ENCODE results near the gene SLC23A3.
A peak's percentile ranks its signal among the peaks of the same experiment; 100 is the strongest.
"Not testable (repeated sequence)": the region's sequence is repeated elsewhere in the genome, so short reads cannot be mapped to it uniquely, and the experiment has no call there.

The SLC23A3 gene

DNA sequence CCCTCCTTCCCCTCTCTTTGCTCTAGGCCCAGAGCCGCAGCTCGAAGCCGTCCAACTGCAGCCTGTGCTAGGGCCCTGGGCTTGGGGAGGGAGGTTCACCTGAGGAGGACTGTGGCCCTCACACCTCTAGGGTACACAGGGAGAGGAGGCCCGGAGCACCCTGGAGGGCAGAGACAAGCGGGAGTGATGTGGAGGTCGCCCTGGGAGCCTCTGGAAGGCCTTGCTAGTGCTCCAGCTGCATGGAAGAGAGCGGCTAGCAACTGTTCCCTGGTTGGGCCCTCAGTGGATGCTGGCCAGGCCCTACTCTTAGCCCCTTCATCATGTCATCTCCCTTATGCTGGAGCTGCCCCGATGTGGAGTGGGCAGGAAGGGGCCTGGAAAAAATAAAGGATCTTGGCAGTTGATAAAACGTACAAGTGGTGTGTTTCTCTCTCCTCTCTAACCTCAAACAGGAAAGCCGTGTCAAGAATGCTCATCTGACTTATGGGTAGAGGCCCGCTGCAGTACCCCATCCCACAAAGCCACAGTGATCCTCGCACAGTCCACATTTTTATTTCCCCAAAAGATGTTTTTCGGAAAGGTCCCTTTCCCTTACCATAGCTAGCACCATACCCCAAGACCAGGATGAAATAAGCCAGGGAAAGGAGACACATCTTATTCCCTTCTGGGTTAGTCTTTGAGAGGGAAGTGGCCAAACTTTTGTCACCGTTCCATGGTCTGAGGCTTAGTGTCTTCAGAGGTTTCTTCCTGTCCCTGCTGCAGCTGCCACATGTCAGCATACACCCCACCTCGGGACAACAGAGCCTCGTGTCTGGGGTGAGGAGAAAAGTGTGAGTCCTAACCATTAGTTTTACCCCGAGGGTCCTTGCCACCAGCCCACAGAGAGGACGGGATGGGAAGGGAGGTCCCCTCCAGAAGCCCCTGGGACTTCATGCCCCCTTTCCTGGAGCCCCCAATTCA lies 39.7 kb upstream of the SLC23A3 start:
- peaks cover 8% of the 10 kb centered on the region for H3K4me1 ChIP-seq (ENCODE audit: insufficient read depth, low read length)
- no peak overlapping the region for H2AFZ ChIP-seq (ENCODE audit: low read depth, low read length)
- H3K9me3 ChIP-seq (ENCODE audit: low read length): no peaks in the 10 kb centered on the region
- peaks cover 40% of the 10 kb centered on the region for H3K36me3 ChIP-seq (ENCODE audit: insufficient read depth, low read length)
- H3K4me3 ChIP-seq (ENCODE audit: low read length): no peak overlapping the region
- no peaks in the 10 kb centered on the region for H3K27me3 ChIP-seq (ENCODE audit: insufficient read depth, low read length)

DNA sequence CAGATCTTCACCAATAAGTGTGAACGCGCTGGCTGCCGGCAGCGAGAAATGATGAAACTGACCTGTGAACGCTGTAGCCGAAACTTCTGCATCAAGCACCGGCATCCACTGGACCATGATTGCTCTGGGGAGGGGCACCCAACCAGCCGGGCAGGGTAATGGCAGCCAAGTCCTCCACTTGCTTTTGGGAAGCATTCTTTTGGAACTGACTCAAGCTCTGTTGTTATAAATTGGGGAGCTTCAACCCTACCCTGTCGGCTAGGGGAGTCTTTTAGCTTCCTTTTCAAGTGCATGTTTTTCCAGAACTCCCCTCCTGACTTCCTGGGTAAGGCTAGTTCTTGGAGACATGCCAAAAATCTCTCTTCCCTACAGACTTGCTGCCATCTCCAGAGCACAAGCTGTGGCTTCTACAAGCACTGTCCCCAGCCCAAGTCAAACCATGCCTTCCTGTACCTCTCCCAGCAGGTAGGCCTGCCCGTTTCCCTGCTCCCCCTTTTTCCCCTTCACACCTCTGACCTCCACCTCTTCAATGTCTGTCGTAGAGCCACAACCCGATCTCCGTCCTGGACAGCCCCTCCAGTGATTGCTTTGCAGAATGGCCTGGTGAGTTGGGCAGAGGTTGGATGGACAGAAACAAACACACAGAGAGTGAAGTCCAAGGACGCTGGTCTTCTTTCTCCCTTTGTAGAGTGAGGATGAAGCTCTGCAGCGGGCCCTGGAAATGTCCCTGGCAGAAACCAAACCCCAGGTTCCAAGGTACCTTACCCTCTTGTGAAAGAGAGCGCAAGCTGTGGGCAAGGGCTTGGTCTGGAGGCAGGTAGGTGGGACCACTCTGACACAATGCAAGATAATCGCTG lies 38.3 kb upstream of the SLC23A3 start:
- Histone ChIP-seq H3K27me3 (ENCODE audit: insufficient read depth, low read length) (no peaks in the 10 kb centered on the region), H3K36me3 (ENCODE audit: insufficient read depth, low read length) (peaks cover 26% of the 10 kb centered on the region), H3K4me1 (ENCODE audit: insufficient read depth, low read length) (peaks cover 8% of the 10 kb centered on the region), H2AFZ (ENCODE audit: low read depth, low read length) (no peak overlapping the region), H3K9me3 (ENCODE audit: low read length) (no peaks in the 10 kb centered on the region), H3K4me3 (ENCODE audit: low read length) (no peak overlapping the region)

DNA sequence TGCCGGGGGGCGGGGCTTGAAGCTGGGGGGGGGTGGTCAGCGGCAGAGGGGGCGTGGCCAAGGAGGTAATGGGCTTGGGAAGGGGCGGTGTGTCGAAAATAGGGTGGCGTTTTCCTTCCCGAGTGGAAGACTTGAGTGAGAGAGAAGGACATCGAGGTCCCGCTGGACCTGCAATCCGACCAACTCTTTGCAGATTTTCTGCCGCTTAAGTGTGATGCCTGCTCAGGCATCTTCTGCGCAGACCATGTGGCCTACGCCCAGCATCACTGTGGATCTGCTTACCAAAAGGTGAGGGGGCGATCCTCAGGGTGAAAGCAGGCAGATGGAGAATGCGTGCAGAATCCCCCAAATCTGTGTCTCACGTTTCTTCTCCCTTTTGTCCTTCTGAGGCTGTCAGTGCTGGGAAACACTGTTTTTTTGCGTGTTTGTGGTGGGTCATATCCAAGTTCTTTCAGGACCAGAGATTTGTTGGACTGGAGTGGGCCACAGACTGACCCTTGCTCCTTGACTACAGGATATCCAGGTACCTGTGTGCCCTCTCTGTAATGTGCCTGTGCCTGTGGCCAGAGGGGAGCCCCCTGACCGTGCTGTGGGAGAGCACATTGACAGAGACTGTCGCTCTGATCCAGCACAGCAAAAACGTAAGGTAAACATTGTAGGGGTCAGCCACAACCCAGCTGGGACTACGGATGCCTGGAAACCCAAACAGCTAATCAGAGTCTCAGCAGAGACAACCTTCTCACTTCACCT lies 37.5 kb upstream of the SLC23A3 start:
- peaks cover 8% of the 10 kb centered on the region for H3K4me1 ChIP-seq (ENCODE audit: insufficient read depth, low read length)
- no peak overlapping the region for H2AFZ ChIP-seq (ENCODE audit: low read depth, low read length)
- H3K4me3 ChIP-seq (ENCODE audit: low read length): peak overlapping the region; percentile 56
- H3K27me3 ChIP-seq (ENCODE audit: insufficient read depth, low read length): no peaks in the 10 kb centered on the region
- peaks cover 21% of the 10 kb centered on the region for H3K36me3 ChIP-seq (ENCODE audit: insufficient read depth, low read length)
- H3K9me3 ChIP-seq (ENCODE audit: low read length): no peaks in the 10 kb centered on the region

DNA sequence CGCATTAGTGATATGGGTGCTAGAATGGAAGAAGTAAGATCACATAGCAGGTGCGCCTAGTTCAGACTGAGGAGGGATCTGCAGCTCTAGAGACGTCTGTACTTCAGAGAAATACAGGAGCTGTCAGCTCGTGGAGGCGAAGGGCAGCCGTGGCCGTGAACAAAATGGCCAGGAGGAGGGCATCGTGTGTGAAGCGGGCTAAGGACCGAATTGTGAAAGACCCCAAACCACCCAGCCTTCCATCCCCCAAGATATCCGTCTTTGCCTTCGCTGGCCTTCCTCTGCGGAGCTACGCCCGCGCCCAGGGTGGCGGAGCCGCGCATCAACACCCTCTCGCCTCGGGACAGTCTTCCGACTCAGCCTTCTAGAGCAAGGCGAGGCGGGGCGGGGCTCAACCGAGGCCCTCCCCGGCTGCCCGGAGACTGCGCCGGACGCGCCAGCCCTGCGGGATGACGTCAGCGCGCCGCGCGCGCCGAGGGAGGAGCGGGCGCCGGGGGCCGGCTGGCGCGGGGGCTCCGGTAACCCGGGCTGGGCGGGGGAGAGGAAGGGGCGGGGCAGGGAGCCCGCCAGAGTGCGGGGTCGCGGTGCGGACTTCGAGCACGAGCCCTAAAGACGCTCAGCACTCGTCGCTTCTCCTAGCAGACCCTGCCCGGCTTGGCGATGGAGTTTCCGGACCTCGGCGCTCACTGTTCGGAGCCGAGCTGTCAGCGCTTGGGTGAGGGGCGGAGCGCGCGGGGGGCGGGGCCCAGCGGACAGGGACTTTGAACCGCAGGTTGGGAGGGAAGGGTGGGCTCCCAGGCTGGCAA lies 36.7 kb upstream of the SLC23A3 start, which contains the start of gene ZFAND2B:
ZFAND2B (plus strand) TSS at position 455 of the 806 bp plus-strand sequence; CDS start at position 661, 206 bp downstream.
- Histone ChIP-seq H3K9me3 (ENCODE audit: low read length) (no peaks in the 10 kb centered on the region), H3K4me1 (ENCODE audit: insufficient read depth, low read length) (peaks cover 8% of the 10 kb centered on the region), H3K36me3 (ENCODE audit: insufficient read depth, low read length) (peaks cover 19% of the 10 kb centered on the region), H3K4me3 (ENCODE audit: low read length) (peak within 1 kb of the TSS; percentile 56), H3K27me3 (ENCODE audit: insufficient read depth, low read length) (no peaks in the 10 kb centered on the region), H2AFZ (ENCODE audit: low read depth, low read length) (peak within 1 kb of the TSS; percentile 42)

DNA sequence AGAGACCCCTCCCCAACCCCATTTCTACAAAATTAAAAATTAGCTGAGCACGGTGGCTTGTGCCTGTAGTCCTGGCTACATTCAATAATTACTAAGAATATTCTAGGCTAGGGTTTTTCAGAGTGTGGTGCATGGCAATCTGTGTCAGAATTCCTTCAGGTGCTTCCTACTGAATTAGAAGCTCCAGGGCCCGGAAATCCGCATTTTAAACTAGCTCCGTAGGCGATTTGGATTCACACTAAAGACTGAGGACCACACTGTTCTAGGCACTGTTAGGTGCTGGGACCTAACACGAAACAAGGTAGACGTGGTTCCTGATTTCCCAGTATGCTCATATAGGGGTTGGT lies 36.1 kb upstream of the SLC23A3 start:
- Histone ChIP-seq H3K4me1 (ENCODE audit: insufficient read depth, low read length) (peaks cover 8% of the 10 kb centered on the region), H3K27me3 (ENCODE audit: insufficient read depth, low read length) (no peaks in the 10 kb centered on the region), H2AFZ (ENCODE audit: low read depth, low read length) (peak overlapping the region; percentile 42), H3K9me3 (ENCODE audit: low read length) (no peaks in the 10 kb centered on the region), H3K36me3 (ENCODE audit: insufficient read depth, low read length) (peaks cover 16% of the 10 kb centered on the region), H3K4me3 (ENCODE audit: low read length) (peak overlapping the region; percentile 56)

DNA sequence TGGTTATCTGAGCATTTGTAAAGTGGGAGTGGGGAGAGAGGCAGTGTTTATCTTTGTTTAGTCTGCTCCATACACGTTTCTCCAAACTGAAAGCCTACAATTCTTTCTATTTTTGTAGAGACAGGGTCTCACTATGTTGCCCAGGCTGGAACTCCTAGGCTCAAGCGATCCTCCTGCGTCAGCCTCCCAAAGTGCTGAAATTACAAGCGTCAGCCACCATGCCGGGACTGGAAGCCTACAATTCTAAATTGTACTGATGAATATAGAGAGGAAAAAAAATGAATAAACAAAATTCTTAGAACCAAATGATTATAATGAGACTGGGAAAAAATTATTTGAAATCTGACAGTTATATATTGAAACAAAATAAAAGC lies 35.3 kb upstream of the SLC23A3 start:
- peaks cover 14% of the 10 kb centered on the region for H3K36me3 ChIP-seq (ENCODE audit: insufficient read depth, low read length)
- H2AFZ ChIP-seq (ENCODE audit: low read depth, low read length): no peak overlapping the region
- no peaks in the 10 kb centered on the region for H3K9me3 ChIP-seq (ENCODE audit: low read length)
- H3K4me3 ChIP-seq (ENCODE audit: low read length): no peak overlapping the region
- no peaks in the 10 kb centered on the region for H3K27me3 ChIP-seq (ENCODE audit: insufficient read depth, low read length)
- H3K4me1 ChIP-seq (ENCODE audit: insufficient read depth, low read length): peaks cover 8% of the 10 kb centered on the region

DNA sequence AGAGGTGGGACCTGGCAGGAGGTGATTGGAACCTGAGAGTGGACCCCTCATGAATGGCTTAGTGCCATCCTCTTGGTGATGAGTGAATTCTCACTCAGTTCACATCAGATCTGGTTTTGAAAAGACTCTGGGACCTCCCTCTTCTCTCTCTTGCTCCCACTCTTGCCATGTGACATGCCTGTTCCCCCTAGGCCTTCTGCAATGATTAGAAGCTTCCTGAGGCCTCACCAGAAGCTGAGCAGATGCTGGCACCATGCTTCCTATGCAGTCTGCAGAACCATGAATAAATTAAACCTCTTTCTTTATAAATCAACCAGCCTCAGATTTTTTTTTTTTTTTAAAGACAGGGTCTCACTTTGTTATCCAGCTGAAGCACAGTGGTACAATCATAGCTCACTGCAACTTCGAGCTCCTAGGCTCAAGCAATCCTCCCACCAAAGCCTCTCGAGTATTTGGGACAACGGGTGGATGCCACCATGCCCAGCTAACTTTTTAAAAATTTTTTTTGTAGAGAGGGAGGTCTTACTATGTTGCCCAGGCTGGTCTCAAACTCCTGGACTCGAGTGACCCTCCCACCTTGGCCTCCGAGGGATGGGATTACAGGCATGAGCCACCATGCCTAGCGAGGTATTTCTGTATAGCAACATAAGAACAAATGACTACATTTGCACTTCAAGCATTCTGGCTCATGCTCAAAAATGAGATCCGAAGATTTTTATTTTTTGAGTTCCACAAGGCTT lies 34.8 kb upstream of the SLC23A3 start:
- Histone ChIP-seq H3K9me3 (ENCODE audit: low read length) (no peaks in the 10 kb centered on the region), H3K27me3 (ENCODE audit: insufficient read depth, low read length) (no peaks in the 10 kb centered on the region), H2AFZ (ENCODE audit: low read depth, low read length) (no peak overlapping the region), H3K4me1 (ENCODE audit: insufficient read depth, low read length) (peaks cover 8% of the 10 kb centered on the region), H3K4me3 (ENCODE audit: low read length) (no peak overlapping the region), H3K36me3 (ENCODE audit: insufficient read depth, low read length) (peaks cover 13% of the 10 kb centered on the region)

DNA sequence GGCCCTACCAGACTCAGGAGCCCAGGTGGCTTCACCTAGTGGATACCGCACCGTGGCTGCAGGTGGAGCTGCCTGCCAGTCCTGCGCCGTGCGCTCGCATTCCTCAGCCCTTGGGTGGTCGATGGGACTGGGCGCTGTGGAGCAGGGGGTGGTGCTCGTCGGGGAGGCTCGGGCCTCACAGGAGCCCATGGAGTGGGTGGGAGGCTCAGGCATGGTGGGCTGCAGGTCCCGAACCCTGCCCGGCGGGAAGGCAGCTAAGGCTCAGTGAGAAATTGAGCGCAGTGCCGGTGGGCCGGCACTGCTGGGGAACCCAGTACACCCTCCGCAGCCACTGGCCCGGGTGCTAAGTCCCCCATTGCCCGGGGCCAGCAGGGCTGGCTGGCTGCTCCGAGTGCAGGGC lies 31.5 kb upstream of the SLC23A3 start:
- not testable (repeated sequence) for H2AFZ ChIP-seq (ENCODE audit: low read depth, low read length); H3K9me3 ChIP-seq (ENCODE audit: low read length); H3K27me3 ChIP-seq (ENCODE audit: insufficient read depth, low read length); H3K4me3 ChIP-seq (ENCODE audit: low read length); H3K4me1 ChIP-seq (ENCODE audit: insufficient read depth, low read length); H3K36me3 ChIP-seq (ENCODE audit: insufficient read depth, low read length)

DNA sequence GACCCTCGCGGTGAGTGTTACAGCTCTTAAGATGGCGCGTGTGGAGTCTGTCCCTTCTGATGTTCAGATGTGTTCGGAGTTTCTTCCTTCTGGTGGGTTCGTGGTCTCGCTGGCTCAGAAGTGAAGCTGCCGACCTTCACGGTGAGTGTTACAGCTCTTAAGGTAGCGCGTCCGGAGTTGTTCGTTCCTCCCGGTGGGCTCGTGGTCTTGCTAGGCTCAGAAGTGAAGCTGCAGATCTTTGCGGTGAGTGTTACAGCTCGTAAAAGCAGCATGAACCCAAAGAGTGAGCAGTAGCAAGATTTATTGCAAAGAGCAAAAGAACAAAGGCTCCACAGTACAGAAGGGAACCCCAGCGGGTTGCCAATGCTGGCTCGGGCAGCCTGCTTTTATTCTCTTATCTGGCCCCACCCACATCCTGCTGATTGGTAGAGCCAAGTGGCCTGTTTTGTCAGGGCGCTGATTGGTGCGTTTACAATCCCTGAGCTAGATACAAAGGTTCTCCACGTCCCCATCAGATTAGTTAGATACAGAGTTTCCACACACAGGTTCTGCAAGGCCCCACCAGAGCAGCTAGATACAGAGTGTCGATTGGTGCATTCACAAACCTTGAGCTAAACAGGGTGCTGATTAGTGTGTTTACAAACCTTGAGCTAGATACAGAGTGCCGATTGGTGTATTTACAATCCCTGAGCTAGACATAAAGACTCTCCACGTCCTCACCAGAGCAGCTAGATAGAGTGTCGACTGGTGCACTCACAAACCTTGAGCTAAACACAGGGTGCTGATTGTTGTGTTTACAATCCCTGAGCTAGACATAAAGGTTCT lies 30.9 kb upstream of the SLC23A3 start:
- H3K36me3 ChIP-seq (ENCODE audit: insufficient read depth, low read length); H3K4me1 ChIP-seq (ENCODE audit: insufficient read depth, low read length); H3K27me3 ChIP-seq (ENCODE audit: insufficient read depth, low read length); H2AFZ ChIP-seq (ENCODE audit: low read depth, low read length); H3K4me3 ChIP-seq (ENCODE audit: low read length); H3K9me3 ChIP-seq (ENCODE audit: low read length): not testable (repeated sequence)

DNA sequence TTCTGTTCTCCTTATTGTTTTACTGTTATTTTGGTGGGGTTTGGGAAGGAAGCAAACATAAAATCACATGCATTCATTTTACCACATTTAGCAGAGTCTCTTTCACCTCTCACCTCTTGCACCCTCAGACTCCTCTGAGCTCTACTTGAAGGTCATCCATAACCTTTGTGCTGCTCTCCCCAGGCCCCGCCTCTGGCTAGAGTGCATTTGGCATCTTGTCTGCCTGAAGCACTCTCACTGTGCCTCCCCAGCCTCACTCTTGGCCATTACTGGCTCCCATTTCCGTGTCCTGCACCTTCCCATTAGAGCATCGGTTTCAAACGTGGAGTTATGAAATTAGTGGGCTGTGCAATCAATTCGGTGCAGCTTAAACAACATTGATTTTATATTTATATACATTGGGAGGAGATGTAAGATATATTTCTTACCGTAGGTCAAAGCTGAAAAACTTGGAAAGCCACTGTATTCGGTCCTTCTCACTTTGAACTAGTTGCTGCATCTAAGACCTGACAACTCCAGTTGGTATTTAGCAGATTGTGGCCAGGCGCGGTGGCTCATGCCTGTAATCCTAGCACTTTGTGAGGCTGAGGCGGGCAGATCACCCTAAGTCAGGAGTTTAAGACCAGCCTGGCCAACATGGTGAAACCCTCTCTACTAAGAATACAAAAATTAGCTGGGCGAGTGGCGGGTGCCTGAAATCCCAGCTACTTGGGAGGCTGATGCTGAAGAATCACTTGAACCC lies 29.8 kb upstream of the SLC23A3 start:
- no peaks in the 10 kb centered on the region for H3K27me3 ChIP-seq (ENCODE audit: insufficient read depth, low read length)
- no peak overlapping the region for H2AFZ ChIP-seq (ENCODE audit: low read depth, low read length)
- no peaks in the 10 kb centered on the region for H3K9me3 ChIP-seq (ENCODE audit: low read length)
- H3K4me3 ChIP-seq (ENCODE audit: low read length): no peak overlapping the region
- no peaks in the 10 kb centered on the region for H3K36me3 ChIP-seq (ENCODE audit: insufficient read depth, low read length)
- no peaks in the 10 kb centered on the region for H3K4me1 ChIP-seq (ENCODE audit: insufficient read depth, low read length)

DNA sequence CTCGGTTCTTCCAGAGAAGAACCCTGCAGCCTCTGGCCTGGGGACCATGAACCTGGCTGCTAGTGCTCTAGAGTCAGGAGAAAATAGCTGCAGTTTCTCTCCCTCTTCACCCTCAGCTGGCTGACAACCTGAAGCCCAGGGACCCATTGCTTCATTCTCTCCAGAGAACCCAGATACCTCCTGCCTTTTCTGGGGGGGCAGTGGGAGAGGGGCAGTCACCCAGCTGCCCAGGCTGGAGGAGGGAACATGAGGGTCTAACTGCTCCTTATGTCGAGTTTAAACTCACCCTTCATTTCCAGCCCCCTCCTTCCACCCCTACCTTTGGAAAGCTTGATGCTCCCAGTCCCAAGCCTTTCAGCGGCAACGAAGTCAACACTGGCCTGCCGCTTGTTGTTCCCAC lies 29.1 kb upstream of the SLC23A3 start:
- Histone ChIP-seq H3K4me3 (ENCODE audit: low read length) (no peak overlapping the region), H3K27me3 (ENCODE audit: insufficient read depth, low read length) (no peaks in the 10 kb centered on the region), H3K9me3 (ENCODE audit: low read length) (no peaks in the 10 kb centered on the region), H3K36me3 (ENCODE audit: insufficient read depth, low read length) (no peaks in the 10 kb centered on the region), H2AFZ (ENCODE audit: low read depth, low read length) (no peak overlapping the region), H3K4me1 (ENCODE audit: insufficient read depth, low read length) (no peaks in the 10 kb centered on the region)

Data from neuron (in vitro differentiated cells).